Kidney (tissue), 14 donors: Measurements from ENCODE around the gene HDAC11. TPM values are rescaled to one million over a fixed set of nuclear protein-coding genes. Genes with fewer than 3 reads are reported as not detected.

Source experiments
- DNase-seq, 5 donors: peaks; one replicate each; pipeline ENCODE4 v3.0.0-alpha.2; 2013 to 2020
- FAIRE-seq: peaks from 2 replicates; lab custom pipeline; 2012; peaks lifted over from hg19 to GRCh38; lab: Jason Lieb, UNC
- H3K27ac ChIP-seq, 2 donors: one replicate each; pipeline ENCODE4 v1.7.0; 2013; ENCODE audit warnings: low read depth in 2 of 2, low read length in 2 of 2, inconsistent platforms in 1 of 2
- H3K27me3 ChIP-seq: one replicate; pipeline ENCODE4 v1.7.1; 2013; ENCODE audit warnings: low read length, inconsistent platforms; ENCODE audit not compliant: control insufficient read depth, insufficient read depth
- H3K36me3 ChIP-seq, 3 donors: one replicate each; pipeline versions ENCODE4 v1.7.0 to v1.7.1; 2013; ENCODE audit warnings: low read length in 3 of 3, control low read depth in 1 of 3, inconsistent platforms in 1 of 3; ENCODE audit not compliant: insufficient read depth in 3 of 3, control insufficient read depth in 2 of 3
- H3K4me1 ChIP-seq, 3 donors: one replicate each; pipeline versions ENCODE4 v1.7.0 to v1.7.1; 2013; ENCODE audit warnings: low read length in 3 of 3, inconsistent platforms in 1 of 3, low read depth in 1 of 3; ENCODE audit not compliant: control insufficient read depth in 2 of 3, insufficient read depth in 2 of 3
- H3K4me3 ChIP-seq, 3 donors: one replicate each; pipeline versions ENCODE4 v1.7.0 to v1.8.1; 2013; ENCODE audit warnings: low read length in 3 of 3, control low read depth in 1 of 3, inconsistent platforms in 1 of 3
- H3K9ac ChIP-seq, 3 donors: one replicate each; pipeline versions ENCODE4 v1.7.0 to v1.7.1; 2013; ENCODE audit warnings: low read length in 3 of 3, control low read depth in 1 of 3, inconsistent platforms in 1 of 3
- H3K9me3 ChIP-seq, 3 donors: one replicate each; pipeline versions ENCODE4 v1.7.0 to v1.7.1; 2013; ENCODE audit warnings: low read length in 3 of 3, control low read depth in 1 of 3, inconsistent platforms in 1 of 3; ENCODE audit not compliant: control insufficient read depth in 2 of 3, insufficient read depth in 1 of 3
- intact Hi-C: fragments of 100-400 bp; cut with DNase I; formaldehyde crosslinking; loops from one replicate; pipeline ENCODE4 v1.11.1; 2022
- polyA plus RNA-seq: library from polyadenylated mRNA; stranded (reverse); fragments of 350-450 nt; fragmentation: Illumina TruSeq; extraction: RNeasy Lipid Tissue Mini Kit (QIAGEN cat#74804); gene quantifications from one replicate; pipeline ENCODE4 v1.2.3, GENCODE V29; 2014; ENCODE audit warnings: low read depth, low replicate concordance; ENCODE audit not compliant: insufficient read depth
- total RNA-seq: library from RNA; stranded (reverse); fragmentation: NEBNext Ultra II Directional; extraction: Animal tissue kit (Norgen Biotek cat#: 25700); gene quantifications from one replicate; pipeline ENCODE4 v1.2.1, GENCODE V29; 2021
- TF ChIP-seq, protein P1 (sequence below): IDR thresholded peaks from 3 replicates; pipeline ENCODE4 v1.5.1; 2012; ENCODE audit warnings: mild to moderate bottlenecking, moderate library complexity, borderline replicate concordance; ENCODE audit not compliant: insufficient read depth; ENCODE audit errors: extremely low read depth
- donor health status: control.
- donor health status: control.
- donor health status: control.
- donor health status: control.
- donor health status: control.
- donor health status: DM: yes; HTN: yes; CAD: no.
- donor health status: Normal renal cell carcinoma (clear cell type).

Gene HDAC11
- total and polyA plus RNA-seq, 2 donors from 2014 or later, result 28.3 to 43.7 TPM

DNA sequence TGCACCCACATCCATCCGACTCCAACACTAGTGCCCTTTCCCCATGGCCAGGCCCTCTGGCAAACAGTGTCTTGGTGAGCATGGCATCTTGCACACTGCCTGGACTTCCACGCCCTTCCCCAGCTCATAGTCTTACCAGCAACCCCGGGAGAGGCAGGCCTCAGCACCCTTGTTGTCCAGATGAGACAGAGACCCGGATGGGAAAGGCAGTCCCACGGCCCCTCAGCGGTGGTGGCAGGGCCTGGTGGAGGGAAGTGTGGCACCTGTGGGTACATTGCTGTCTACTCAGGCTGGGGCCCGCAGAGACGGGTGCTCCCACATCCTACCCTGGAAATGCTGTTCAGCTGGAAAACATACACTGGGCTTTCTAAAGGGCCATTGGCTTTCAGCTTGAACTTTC is 28.4 kb downstream of the HDAC11 start:
- TF ChIP-seq, protein P1, sequence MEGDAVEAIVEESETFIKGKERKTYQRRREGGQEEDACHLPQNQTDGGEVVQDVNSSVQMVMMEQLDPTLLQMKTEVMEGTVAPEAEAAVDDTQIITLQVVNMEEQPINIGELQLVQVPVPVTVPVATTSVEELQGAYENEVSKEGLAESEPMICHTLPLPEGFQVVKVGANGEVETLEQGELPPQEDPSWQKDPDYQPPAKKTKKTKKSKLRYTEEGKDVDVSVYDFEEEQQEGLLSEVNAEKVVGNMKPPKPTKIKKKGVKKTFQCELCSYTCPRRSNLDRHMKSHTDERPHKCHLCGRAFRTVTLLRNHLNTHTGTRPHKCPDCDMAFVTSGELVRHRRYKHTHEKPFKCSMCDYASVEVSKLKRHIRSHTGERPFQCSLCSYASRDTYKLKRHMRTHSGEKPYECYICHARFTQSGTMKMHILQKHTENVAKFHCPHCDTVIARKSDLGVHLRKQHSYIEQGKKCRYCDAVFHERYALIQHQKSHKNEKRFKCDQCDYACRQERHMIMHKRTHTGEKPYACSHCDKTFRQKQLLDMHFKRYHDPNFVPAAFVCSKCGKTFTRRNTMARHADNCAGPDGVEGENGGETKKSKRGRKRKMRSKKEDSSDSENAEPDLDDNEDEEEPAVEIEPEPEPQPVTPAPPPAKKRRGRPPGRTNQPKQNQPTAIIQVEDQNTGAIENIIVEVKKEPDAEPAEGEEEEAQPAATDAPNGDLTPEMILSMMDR, result no peak
- Histone ChIP-seq H3K27me3 (no peaks in the 10 kb centered on the region), H3K36me3 (no peaks in the 10 kb centered on the region), H3K9me3 (no peaks in the 10 kb centered on the region), H3K4me3 (no peak overlapping the region), H3K4me1 (no peaks in the 10 kb centered on the region), H3K9ac (no peak overlapping the region), H3K27ac (no peak overlapping the region)
- DNase-seq, result peak in 1 of 5 donors; percentile 40
- FAIRE-seq, result no peak
- intact Hi-C loops, result no loop called here

DNA sequence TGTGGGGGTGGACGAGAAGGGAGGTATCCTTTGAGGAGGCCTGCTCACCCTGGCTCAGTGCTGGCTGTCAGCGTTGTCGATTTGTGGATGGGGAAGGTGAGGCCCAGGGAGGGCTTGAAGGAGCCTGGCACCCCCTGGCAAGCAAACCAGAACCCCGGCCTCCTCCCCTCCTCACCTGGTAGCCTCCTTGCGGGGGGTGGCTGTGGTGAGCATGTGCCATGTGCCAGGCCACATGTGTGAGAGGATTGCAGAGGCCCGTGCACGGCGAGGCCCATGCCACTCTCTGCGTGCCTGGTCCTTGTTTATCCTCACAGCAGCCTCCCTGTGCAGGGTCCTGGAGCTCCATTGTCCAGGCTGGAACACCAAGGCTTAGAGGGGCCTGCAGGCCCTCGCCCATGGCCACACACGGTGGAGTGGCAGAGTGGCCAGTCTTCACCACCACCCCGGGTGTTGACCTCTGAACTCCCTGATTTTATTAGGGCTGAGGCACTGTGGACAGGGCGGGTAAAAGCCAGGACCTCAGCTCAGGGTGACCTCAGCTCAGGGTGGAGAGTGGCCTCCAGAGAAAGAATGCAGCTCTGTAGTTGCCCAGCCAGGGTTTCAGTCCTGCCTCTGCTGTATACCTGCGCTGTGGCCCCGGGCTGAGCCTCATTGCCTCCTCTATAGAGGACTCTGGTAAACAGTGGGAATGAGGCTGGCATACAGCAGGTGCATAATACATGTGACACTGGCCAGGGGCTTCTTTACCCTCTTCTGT is 29.1 kb downstream of the HDAC11 start:
- Histone ChIP-seq H3K36me3 (no peaks in the 10 kb centered on the region), H3K27me3 (no peaks in the 10 kb centered on the region), H3K4me3 (no peak overlapping the region), H3K4me1 (no peaks in the 10 kb centered on the region), H3K9me3 (no peaks in the 10 kb centered on the region), H3K27ac (no peak overlapping the region), H3K9ac (no peak overlapping the region)
- FAIRE-seq, result no peak
- DNase-seq, result peak in 2 of 5 donors; percentile 62 to 66
- TF ChIP-seq, protein P1, result no peak
- intact Hi-C loops, result no loop called here

- Histone ChIP-seq H3K9ac (no peak overlapping the region), H3K27ac (no peak overlapping the region), H3K9me3 (no peaks in the 10 kb centered on the region), H3K27me3 (no peaks in the 10 kb centered on the region), H3K36me3 (no peaks in the 10 kb centered on the region), H3K4me3 (no peak overlapping the region), H3K4me1 (no peaks in the 10 kb centered on the region)
- intact Hi-C loops, result no loop called here
- TF ChIP-seq, protein P1, result no peak
- FAIRE-seq (no peak), DNase-seq (peak in 1 of 5 donors; percentile 42)
These were observed 29.7 kb downstream of the HDAC11 start for GRCh38 chr3:13509816-13510192.

- intact Hi-C loops, result no loop called here
- peak in 1 of 5 donors; percentile 61 for DNase-seq
- H3K4me1 ChIP-seq, result no peaks in the 10 kb centered on the region
- TF ChIP-seq, protein P1, result no peak
- no peak for FAIRE-seq
- H3K36me3 ChIP-seq, result no peaks in the 10 kb centered on the region
- H3K27ac ChIP-seq, result no peak overlapping the region
- H3K9ac ChIP-seq, result no peak overlapping the region
- no peaks in the 10 kb centered on the region for H3K27me3 ChIP-seq
- H3K9me3 ChIP-seq, result no peaks in the 10 kb centered on the region
- no peak overlapping the region for H3K4me3 ChIP-seq
These were observed 32.3 kb downstream of the HDAC11 start for GRCh38 chr3:13512451-13512850.
